Activated CD4-positive, CD25-positive, alpha-beta regulatory T cell treated with anti-CD3 and anti-CD28 coated beads, Interleukin-2, amount 50 U/mL, for 16 hours (primary cell): Measurements from ENCODE around the gene DGCR2.
A peak's percentile ranks its signal among the peaks of the same experiment; 100 is the strongest.
"Not testable (repeated sequence)": the region's sequence is repeated elsewhere in the genome, so short reads cannot be mapped to it uniquely, and the experiment has no call there.

Source experiments
- DNase-seq: peaks from one replicate; pipeline ENCODE4 v3.0.0-alpha.2; 2020; ENCODE audit warnings: low read depth, low spot score

Gene DGCR2

GRCh38 chr22:19122143-19122751 lies at the start of gene DGCR2:
TSS of gene DGCR2 (minus strand) at chr22:19122412. CDS start at chr22:19122206, 206 bp downstream.
- DNase-seq = peak; percentile 95

GRCh38 chr22:19169947-19170318 lies 47.7 kb upstream of the DGCR2 start:
- DNase-seq = no peak

GRCh38 chr22:19169002-19169946 lies 47.1 kb upstream of the DGCR2 start:
- DNase-seq = no peak

- no peak for DNase-seq
These were observed 46.1 kb upstream of the DGCR2 start for GRCh38 chr22:19168088-19168890.

- DNase-seq = no peak
These were observed 45.1 kb upstream of the DGCR2 start for GRCh38 chr22:19167106-19167869.

GRCh38 chr22:19166421-19166820 lies 44.2 kb upstream of the DGCR2 start:
- DNase-seq = no peak

- no peak for DNase-seq
These were observed 42.2 kb upstream of the DGCR2 start for GRCh38 chr22:19164425-19164824.

- not testable (repeated sequence) for DNase-seq
These were observed 36.4 kb upstream of the DGCR2 start for GRCh38 chr22:19158649-19159048.

GRCh38 chr22:19156109-19156508 lies 33.9 kb upstream of the DGCR2 start:
- not testable (repeated sequence) for DNase-seq

GRCh38 chr22:19152942-19153883 lies 31.0 kb upstream of the DGCR2 start:
- no peak for DNase-seq

- no peak for DNase-seq
These were observed 29.3 kb upstream of the DGCR2 start for GRCh38 chr22:19151329-19152191.

- no peak for DNase-seq
These were observed 28.5 kb upstream of the DGCR2 start for GRCh38 chr22:19150482-19151328.

GRCh38 chr22:19149991-19150390 lies 27.8 kb upstream of the DGCR2 start, which contains the start of gene GSC2:
TSS of gene GSC2 (minus strand) at chr22:19150292. CDS start at chr22:19150283, 9 bp downstream.
- DNase-seq = no peak

- no peak for DNase-seq
These were observed 27.1 kb upstream of the DGCR2 start for GRCh38 chr22:19149047-19149883.

- no peak for DNase-seq
These were observed 26.3 kb upstream of the DGCR2 start for GRCh38 chr22:19148417-19149046.

- no peak for DNase-seq
These were observed 25.1 kb upstream of the DGCR2 start for GRCh38 chr22:19147195-19147780.
